ENCODE data around the gene LRRC4C. TPM values are rescaled to one million over a fixed set of nuclear protein-coding genes. Genes with fewer than 3 reads are reported as not detected.

The LRRC4C gene
- polyA plus RNA-seq, 1 donor from 2014 or later, result 24.3 TPM

GRCh38 chr11:40290171-40290631 is 1169.3 kb downstream of the LRRC4C start:
- Histone ChIP-seq H3F3A (ENCODE audit: insufficient read depth, low read length, poor library complexity, severe bottlenecking) (peaks cover 4% of the 10 kb centered on the region), H3K27me3 (ENCODE audit: insufficient read depth, low read depth, low read length) (no peaks in the 10 kb centered on the region), H3K36me3 (ENCODE audit: insufficient read depth, low read length) (no peaks in the 10 kb centered on the region), H3K9ac (ENCODE audit: low read length) (peak overlapping the region; percentile 78), H3K9me2 (ENCODE audit: insufficient read depth, low read length) (no peaks in the 10 kb centered on the region), H3K9me3 (ENCODE audit: low read length) (no peaks in the 10 kb centered on the region), H3K27ac (ENCODE audit: low read length) (no peak overlapping the region), H2AFZ (ENCODE audit: low read depth, low read length) (no peak overlapping the region), H4K20me1 (ENCODE audit: insufficient read depth) (no peaks in the 10 kb centered on the region), H3K79me2 (replicated peaks; ENCODE audit: insufficient read depth, low read length) (peaks cover 64% of the 10 kb centered on the region), H3K4me2 (ENCODE audit: low read length) (peak overlapping the region; percentile 93), H3K4me3 (ENCODE audit: low read length) (peak overlapping the region; percentile 78)
- TF ChIP-seq RAD21 (conservative IDR thresholded peaks at IDR 0.05) (no peak), CTCF (IDR thresholded peaks at IDR 0.05; ENCODE audit: poor library complexity, severe bottlenecking) (no peak), POLR2AphosphoS5 (IDR thresholded peaks at IDR 0.05) (no peak), TAF1 (IDR thresholded peaks at IDR 0.05; ENCODE audit: low read depth) (no peak), REST (IDR thresholded peaks at IDR 0.05; ENCODE audit: borderline replicate concordance) (no peak), EP300 (conservative IDR thresholded peaks at IDR 0.05; ENCODE audit: poor library complexity, severe bottlenecking) (no peak)

- H3K27ac ChIP-seq (ENCODE audit: low read length), result no peak overlapping the region
- H2AFZ ChIP-seq (ENCODE audit: low read depth, low read length), result no peak overlapping the region
- no peaks in the 10 kb centered on the region for H3K36me3 ChIP-seq (ENCODE audit: insufficient read depth, low read length)
- peaks cover 64% of the 10 kb centered on the region for H3K79me2 ChIP-seq (replicated peaks; ENCODE audit: insufficient read depth, low read length)
- H3F3A ChIP-seq (ENCODE audit: insufficient read depth, low read length, poor library complexity, severe bottlenecking), result peaks cover 4% of the 10 kb centered on the region
- H3K9me3 ChIP-seq (ENCODE audit: low read length), result no peaks in the 10 kb centered on the region
- H4K20me1 ChIP-seq (ENCODE audit: insufficient read depth), result no peaks in the 10 kb centered on the region
- H3K27me3 ChIP-seq (ENCODE audit: insufficient read depth, low read depth, low read length), result no peaks in the 10 kb centered on the region
- no peak for TF ChIP-seq EZH2 (IDR thresholded peaks at IDR 0.05; ENCODE audit: borderline replicate concordance, insufficient read depth, low read length, poor library complexity, severe bottlenecking)
- TF ChIP-seq TAF1 (IDR thresholded peaks at IDR 0.05; ENCODE audit: low read depth), result no peak
- TF ChIP-seq REST (IDR thresholded peaks at IDR 0.05; ENCODE audit: borderline replicate concordance), result no peak
- no peak for TF ChIP-seq MXI1 (conservative IDR thresholded peaks at IDR 0.05; ENCODE audit: poor library complexity, severe bottlenecking)
- TF ChIP-seq CTCF (IDR thresholded peaks at IDR 0.05; ENCODE audit: poor library complexity, severe bottlenecking), result no peak
- TF ChIP-seq EP300 (conservative IDR thresholded peaks at IDR 0.05; ENCODE audit: poor library complexity, severe bottlenecking), result no peak
- TF ChIP-seq SMC3 (conservative IDR thresholded peaks at IDR 0.05; ENCODE audit: poor library complexity), result no peak
- no peak for TF ChIP-seq POLR2AphosphoS5 (IDR thresholded peaks at IDR 0.05)
- no peak for TF ChIP-seq RAD21 (conservative IDR thresholded peaks at IDR 0.05)
- H3K4me2 ChIP-seq (ENCODE audit: low read length), result peak overlapping the region; percentile 93
- peak overlapping the region; percentile 78 for H3K4me3 ChIP-seq (ENCODE audit: low read length)
- no peaks in the 10 kb centered on the region for H3K9me2 ChIP-seq (ENCODE audit: insufficient read depth, low read length)
- no peak overlapping the region for H3K9ac ChIP-seq (ENCODE audit: low read length)
Observed at GRCh38 chr11:40289370-40289769, 1170.1 kb downstream of the LRRC4C start.

Data from neural cell (in vitro differentiated cells).